Brain microvascular endothelial cell (primary cell): ENCODE results near the gene TBC1D32.
"Not testable (repeated sequence)": the region's sequence is repeated elsewhere in the genome, so short reads cannot be mapped to it uniquely, and the experiment has no call there.

Source experiments
- DNase-seq: peaks from one replicate; pipeline ENCODE4 v3.0.0-alpha.2; 2020
- H3K27ac ChIP-seq: fragments of 250-450 bp; sonication (Bioruptor Pico); 2 replicates; pipeline ENCODE4 v1.5.1; 2020; ENCODE audit warnings: mild to moderate bottlenecking, moderate library complexity
- H3K27me3 ChIP-seq: fragments of 250-450 bp; sonication (Bioruptor Pico); replicated peaks from 2 replicates; pipeline ENCODE4 v1.5.1; 2020; ENCODE audit warnings: mild to moderate bottlenecking
- H3K36me3 ChIP-seq: fragments of 250-450 bp; sonication (Bioruptor Pico); replicated peaks from 2 replicates; pipeline ENCODE4 v1.5.1; 2020; ENCODE audit warnings: mild to moderate bottlenecking
- H3K4me3 ChIP-seq: 2 replicates; pipeline ENCODE4 v1.5.1; 2011; ENCODE audit warnings: low read depth, mild to moderate bottlenecking, control low read depth, low read length, moderate library complexity
- in situ Hi-C: cut with HindIII; loops from 2 replicates; pipeline ENCODE4 v1.10.0; 2017; ENCODE audit warnings: low sequenced_read_pairs, low pct_ligation_motif_present
- TF ChIP-seq, protein P1 (sequence below): IDR thresholded peaks from 2 replicates; pipeline ENCODE4 v1.5.1; 2011; ENCODE audit warnings: low read depth, mild to moderate bottlenecking, moderate library complexity, low read length, control low read depth, inconsistent platforms; ENCODE audit errors: missing control alignments

The TBC1D32 gene

DNA sequence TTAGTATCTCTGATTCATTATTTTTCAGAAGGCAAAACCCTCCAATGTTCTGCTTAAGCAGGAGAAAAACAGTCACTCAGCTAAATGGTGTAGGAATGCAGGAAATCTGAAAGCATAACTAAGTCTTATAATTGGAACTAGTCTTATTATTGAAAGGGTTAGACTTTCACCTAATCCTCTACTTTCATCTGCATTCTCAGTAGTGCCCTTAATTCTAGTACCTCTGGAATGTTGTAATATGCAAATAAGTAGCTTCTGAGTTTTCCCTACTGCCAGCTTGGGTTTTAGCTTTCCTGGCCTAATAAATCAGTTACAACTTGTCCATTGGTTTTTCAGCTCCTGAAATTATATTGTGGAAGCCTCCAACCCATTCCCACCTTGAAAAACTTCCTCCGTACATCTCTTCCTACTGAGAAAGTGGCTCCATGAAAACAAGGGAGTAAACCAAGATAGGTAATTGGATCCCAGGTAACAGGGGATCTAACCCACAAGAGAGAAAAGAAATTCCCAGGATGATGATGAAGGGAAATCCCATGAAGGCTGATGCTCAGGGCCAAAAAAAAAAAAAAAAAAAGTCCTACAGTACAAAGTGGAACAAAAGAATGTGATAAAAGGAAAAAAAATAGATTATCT lies 147.0 kb downstream of the TBC1D32 start:
- Histone ChIP-seq H3K27ac (no peak overlapping the region), H3K4me3 (no peak overlapping the region), H3K36me3 (no peaks in the 10 kb centered on the region), H3K27me3 (no peaks in the 10 kb centered on the region)
- TF ChIP-seq, protein P1, sequence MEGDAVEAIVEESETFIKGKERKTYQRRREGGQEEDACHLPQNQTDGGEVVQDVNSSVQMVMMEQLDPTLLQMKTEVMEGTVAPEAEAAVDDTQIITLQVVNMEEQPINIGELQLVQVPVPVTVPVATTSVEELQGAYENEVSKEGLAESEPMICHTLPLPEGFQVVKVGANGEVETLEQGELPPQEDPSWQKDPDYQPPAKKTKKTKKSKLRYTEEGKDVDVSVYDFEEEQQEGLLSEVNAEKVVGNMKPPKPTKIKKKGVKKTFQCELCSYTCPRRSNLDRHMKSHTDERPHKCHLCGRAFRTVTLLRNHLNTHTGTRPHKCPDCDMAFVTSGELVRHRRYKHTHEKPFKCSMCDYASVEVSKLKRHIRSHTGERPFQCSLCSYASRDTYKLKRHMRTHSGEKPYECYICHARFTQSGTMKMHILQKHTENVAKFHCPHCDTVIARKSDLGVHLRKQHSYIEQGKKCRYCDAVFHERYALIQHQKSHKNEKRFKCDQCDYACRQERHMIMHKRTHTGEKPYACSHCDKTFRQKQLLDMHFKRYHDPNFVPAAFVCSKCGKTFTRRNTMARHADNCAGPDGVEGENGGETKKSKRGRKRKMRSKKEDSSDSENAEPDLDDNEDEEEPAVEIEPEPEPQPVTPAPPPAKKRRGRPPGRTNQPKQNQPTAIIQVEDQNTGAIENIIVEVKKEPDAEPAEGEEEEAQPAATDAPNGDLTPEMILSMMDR: no peak
- in situ Hi-C loops: no loop called here
- no peak for DNase-seq

DNA sequence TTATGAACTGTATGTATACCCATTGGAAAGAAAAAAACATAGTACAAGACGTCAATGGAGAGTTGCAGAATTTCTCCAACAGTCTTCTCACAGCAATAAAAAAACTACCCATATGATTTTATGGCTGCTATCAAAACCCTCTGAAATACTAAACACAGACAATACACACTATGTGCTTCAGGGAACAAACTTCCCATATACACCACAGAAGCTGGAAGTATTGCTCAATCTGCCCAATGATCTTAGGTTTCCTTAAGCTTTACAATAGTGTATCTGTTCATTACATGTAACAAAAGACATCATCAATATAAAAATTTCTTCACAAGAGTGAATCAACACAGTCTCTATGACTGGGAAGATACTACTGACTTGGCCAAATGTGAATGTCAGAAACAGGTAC lies 150.5 kb downstream of the TBC1D32 start:
- no peak for DNase-seq
- H3K4me3 ChIP-seq: no peak overlapping the region
- in situ Hi-C loops: no loop called here
- H3K27me3 ChIP-seq: no peaks in the 10 kb centered on the region
- H3K36me3 ChIP-seq: no peaks in the 10 kb centered on the region
- TF ChIP-seq, protein P1: no peak
- no peak overlapping the region for H3K27ac ChIP-seq

DNA sequence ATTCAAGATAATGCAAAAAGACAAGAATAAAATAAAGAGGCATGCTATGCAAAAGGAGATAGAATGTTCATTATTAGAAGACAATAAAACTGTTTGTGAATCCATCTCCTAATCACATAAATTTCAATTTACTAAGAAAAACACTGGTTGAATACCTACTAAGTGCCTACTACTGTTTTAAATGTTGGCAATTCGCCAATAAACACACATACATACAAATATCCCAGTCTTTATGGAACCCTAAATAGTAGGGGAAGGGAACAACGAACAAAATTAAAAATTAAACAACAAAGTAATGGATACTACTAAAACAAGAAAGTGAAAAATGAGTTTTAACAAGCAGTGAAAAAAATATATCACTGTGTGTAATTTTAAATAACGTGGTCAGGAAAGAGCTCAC lies 158.5 kb downstream of the TBC1D32 start:
- Histone ChIP-seq H3K27ac (no peak overlapping the region), H3K27me3 (no peaks in the 10 kb centered on the region), H3K36me3 (no peaks in the 10 kb centered on the region), H3K4me3 (no peak overlapping the region)
- DNase-seq: no peak
- TF ChIP-seq, protein P1: no peak
- in situ Hi-C loops: no loop called here

DNA sequence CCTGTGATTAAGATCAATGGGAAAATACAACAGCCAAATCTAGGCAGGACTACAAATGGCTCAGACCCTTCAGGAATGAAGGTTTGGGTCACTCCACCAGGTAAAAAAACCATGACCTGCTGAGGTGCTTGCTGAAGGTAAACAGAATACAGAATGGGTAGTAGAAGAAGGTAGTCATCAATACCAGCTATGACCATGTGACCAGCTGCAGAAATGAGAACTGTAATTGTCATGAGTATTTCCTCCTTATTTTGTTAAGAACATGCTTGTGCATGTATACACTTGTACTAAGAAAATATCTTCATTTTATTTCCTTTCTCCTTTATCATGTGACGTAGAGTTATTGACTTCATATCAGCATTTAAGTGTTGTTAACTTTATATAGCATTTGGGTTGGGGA lies 161.8 kb downstream of the TBC1D32 start:
- H3K27me3 ChIP-seq, H3K27ac ChIP-seq, in situ Hi-C loops, DNase-seq, H3K36me3 ChIP-seq, H3K4me3 ChIP-seq: not testable (repeated sequence)

DNA sequence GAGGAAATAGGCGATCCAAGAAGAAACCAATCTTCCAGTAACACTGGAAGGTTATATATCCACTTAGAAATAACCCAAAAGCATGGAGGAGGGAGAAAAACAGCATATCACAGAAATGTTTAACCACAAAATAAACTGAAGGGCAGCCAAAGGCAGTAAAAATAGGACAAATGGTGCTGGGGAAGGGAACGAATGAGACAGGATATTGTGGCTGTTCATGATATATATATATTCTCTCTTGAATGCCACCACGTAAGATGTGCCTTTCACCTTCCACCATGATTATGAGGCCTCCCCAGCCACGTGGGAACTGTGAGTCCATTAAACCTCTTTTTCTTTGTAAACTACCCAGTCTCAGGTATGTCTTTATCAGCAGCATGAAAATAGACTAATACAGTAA lies 162.4 kb downstream of the TBC1D32 start:
- TF ChIP-seq, protein P1: no peak
- Histone ChIP-seq H3K4me3 (no peak overlapping the region), H3K36me3 (no peaks in the 10 kb centered on the region), H3K27me3 (no peaks in the 10 kb centered on the region), H3K27ac (no peak overlapping the region)
- in situ Hi-C loops: no loop called here
- no peak for DNase-seq

DNA sequence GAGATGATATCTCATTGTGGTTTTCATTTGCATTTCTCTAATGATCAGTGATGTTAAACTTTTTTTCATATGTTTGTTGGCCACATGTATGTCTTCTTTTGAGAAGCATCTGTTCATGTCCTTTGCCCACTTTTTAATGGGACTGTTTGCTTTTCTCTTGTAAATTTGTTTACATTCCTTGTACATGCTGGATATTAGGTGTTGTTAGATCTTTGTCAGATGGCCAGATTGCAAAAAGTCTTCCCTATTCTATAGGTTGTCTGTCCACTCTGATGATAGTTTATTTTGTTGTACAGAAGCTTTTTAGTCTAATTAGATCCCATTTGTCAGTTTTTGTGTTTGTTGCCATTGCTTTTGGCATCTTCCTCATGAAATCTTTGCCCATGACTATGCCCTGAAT lies 172.4 kb downstream of the TBC1D32 start:
- Histone ChIP-seq H3K27me3 (no peaks in the 10 kb centered on the region), H3K36me3 (no peaks in the 10 kb centered on the region), H3K4me3 (no peak overlapping the region), H3K27ac (no peak overlapping the region)
- in situ Hi-C loops: no loop called here
- TF ChIP-seq, protein P1: no peak
- no peak for DNase-seq
